AG10803 (cell line): ENCODE results near the gene TTC9.
"Not testable (repeated sequence)": the region's sequence is repeated elsewhere in the genome, so short reads cannot be mapped to it uniquely, and the experiment has no call there.

ENCODE experiments used
- DNase-seq: peaks from one replicate; pipeline ENCODE4 v3.0.0; 2010; ENCODE audit warnings: low read depth
- H3K4me3 ChIP-seq: 2 replicates; pipeline ENCODE4 v1.5.1; 2011; ENCODE audit warnings: mild to moderate bottlenecking, low read length, control low read depth
- TF ChIP-seq, protein P1 (sequence below): conservative IDR thresholded peaks from 2 replicates; pipeline ENCODE4 v1.5.1; 2011; ENCODE audit warnings: mild to moderate bottlenecking, low read length, control low read depth, inconsistent platforms

The TTC9 gene

DNA sequence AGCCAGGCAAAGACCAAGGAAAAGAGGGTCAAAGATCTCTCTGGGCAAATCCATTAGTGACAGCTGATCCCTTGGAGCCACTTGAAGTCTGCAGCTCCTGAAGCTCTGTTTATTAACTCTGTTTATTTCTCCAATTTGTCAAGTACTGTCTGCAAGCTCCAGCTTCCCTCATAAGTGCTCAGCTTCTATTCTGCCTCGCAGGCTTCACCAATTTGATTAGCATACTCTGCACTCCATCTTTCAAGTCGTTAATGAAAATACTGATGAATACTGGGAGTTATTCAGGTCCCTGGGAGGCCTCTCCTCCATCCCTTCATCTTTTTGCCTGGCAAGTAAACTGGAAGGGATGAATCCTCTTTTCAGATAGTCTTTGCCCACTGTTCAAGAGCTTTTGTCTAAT, 54.3 kb downstream of the TTC9 start:
- no peak for DNase-seq
- TF ChIP-seq, protein P1, sequence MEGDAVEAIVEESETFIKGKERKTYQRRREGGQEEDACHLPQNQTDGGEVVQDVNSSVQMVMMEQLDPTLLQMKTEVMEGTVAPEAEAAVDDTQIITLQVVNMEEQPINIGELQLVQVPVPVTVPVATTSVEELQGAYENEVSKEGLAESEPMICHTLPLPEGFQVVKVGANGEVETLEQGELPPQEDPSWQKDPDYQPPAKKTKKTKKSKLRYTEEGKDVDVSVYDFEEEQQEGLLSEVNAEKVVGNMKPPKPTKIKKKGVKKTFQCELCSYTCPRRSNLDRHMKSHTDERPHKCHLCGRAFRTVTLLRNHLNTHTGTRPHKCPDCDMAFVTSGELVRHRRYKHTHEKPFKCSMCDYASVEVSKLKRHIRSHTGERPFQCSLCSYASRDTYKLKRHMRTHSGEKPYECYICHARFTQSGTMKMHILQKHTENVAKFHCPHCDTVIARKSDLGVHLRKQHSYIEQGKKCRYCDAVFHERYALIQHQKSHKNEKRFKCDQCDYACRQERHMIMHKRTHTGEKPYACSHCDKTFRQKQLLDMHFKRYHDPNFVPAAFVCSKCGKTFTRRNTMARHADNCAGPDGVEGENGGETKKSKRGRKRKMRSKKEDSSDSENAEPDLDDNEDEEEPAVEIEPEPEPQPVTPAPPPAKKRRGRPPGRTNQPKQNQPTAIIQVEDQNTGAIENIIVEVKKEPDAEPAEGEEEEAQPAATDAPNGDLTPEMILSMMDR: no peak

DNA sequence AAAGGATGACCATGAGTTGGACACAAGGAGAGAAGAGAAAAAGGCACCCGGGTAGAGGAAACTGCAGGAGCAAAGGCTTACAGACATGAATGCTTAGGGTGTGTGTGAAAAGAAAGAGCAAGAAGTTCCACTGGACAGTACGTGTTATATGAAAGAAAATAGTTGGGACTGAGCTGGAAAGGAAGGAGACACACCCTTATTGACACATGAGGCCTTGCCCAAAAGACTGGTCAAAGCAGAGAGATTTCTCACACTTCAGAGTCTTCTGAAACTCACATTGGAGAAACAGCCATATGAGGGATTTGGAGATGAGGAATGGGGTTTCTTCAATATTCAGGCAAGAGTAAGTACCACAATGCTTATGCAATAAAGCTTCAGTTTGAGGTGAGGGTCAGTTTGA, 56.0 kb downstream of the TTC9 start:
- TF ChIP-seq, protein P1: no peak
- no peak for DNase-seq

More for the DNA sequence above, 54.3 kb downstream of the TTC9 start:
- H3K4me3 ChIP-seq: no peak overlapping the region

DNA sequence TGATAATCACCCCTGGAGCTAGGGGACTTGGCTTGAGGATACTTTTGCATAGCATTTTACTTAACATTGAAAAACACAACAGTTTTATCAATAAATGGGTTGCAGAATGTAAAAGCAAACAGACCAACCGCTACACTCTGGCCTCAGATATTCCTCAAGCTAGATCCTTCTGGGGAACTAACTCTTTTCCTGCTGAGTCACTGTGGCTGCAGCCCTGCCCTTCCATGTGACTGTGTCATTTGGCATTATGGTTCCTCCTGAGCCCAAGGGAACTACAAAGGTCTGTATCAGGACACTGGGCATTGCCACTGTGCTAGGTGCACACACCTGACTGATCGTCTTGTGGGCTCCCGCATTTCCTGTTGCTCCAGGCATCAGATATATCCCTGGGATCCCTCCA, 56.6 kb downstream of the TTC9 start:
- TF ChIP-seq, protein P1: no peak
- peak; percentile 35 for DNase-seq
- H3K4me3 ChIP-seq: no peak overlapping the region

More for the DNA sequence above, 56.0 kb downstream of the TTC9 start:
- H3K4me3 ChIP-seq: no peak overlapping the region

DNA sequence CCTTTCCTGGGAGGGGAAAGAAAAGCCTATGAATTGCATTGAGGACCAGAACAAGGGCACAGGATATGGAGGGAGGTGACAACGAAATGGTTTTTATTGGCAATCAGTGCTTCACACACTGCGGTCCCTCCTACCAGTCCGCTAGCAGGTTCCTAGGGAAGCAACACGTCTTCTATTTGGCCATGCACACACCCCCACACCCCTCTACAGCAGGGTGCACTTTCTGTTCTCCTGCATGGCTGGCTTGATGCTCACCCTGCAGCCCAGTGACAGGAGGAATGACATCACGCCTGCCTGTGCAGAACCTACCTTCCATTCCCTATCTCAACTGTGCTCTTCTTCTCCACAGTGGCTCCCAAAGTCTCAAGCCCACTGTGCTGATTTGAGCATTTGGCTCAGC, 57.9 kb downstream of the TTC9 start:
- H3K4me3 ChIP-seq: no peak overlapping the region
- no peak for DNase-seq
- TF ChIP-seq, protein P1: no peak

DNA sequence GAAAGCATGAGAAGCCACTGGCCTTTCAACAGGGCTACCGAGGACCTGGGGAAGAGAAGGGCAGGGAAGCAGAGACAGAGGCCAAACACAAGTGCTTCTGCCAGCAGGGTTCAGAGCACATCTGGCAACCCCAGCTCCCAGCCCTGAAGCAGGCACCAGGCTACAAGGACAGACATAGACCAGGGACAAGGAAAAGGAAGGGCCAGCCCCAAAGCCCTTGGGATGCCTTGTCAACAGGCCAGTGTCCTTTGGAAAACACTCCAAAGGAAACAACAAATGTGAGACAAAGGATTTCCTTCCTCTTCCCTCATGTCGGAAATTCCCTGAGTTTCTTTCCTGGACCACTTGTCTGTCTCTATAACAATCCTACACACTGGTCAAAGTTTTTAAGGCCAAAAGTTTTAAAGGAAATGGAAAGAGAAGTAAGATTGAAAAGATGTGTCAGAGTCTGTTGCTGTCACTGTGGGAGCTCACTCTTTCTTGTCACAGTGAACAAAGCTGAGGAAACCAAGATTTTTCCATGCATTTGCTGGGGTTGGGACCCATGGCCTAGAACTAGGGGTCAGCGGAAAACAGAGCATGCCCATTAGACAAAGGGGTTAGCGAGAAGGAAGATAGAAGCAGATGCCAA, 59.4 kb downstream of the TTC9 start:
- H3K4me3 ChIP-seq: no peak overlapping the region
- TF ChIP-seq, protein P1: no peak
- DNase-seq: no peak

DNA sequence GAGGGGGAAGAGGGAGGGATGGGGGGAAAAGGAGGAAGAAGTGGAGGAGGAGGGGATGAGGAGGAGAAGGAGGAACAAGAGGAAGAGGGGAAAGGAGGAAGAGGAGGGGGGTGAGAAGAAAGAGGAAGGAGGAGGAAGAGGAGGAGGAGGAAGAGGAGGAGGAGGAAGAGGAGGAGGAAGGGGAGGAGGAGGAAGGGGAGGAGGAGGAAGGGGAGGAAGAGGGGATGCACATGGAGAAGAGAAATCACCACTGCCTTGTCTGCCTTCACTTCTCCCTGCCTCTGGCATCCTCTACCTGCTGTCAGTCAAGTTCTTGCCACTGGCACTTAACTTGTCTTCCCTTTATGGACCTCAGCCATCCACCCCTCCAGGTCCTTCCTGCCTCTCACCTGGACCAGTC, 59.9 kb downstream of the TTC9 start:
- TF ChIP-seq, protein P1: no peak
- no peak overlapping the region for H3K4me3 ChIP-seq
- no peak for DNase-seq

DNA sequence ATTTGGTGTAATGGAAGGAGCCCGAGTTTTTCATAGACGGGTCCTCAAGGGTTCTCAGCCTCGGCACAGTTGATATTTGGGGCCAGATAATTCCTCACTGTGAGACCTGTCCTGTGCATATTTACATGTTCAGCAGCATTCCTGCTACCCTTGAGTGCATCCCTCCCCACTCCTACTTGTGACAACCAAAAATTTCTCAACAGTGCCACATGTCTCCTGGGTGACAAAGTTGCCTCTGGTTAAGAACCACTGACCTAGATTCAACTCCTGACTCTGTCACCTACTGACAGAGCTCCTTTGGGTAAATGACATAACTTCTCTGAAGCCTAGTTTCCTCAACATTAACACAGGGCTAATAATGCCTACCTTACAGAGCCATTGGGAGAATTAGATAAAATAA, 60.4 kb downstream of the TTC9 start:
- TF ChIP-seq, protein P1: no peak
- no peak overlapping the region for H3K4me3 ChIP-seq
- DNase-seq: no peak

DNA sequence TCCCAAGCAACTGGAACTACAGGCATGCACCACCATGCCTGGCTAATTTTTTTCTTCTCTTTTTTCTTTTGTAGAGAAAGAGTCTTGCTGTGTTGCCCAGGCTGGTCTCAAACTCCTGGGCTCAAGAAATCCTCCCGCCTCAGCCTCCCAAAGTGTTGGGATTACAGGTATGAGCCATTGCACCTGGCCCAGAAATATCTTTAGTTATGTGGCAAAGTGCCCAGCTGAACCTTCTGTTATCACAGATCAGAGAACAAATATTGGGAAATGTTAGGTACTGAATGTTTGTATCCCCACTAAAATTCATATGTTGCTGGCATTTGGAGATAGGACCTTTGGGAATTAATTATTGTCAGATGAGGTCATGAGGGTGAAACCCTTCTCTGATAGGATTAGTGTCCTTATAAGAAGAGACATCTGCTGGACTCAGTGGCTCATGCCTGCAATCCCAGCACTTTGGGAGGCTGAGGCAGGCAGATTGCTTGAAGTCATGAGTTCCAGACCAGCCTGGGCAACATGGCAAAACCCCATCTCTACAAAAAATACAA, 62.0 kb downstream of the TTC9 start:
- not testable (repeated sequence) for DNase-seq, H3K4me3 ChIP-seq
